NCI-H774 (cell line): ENCODE results near the gene NME3.

Experiments used
- DNase-seq: peaks from one replicate; lab custom pipeline; 2025; lab: John Stamatoyannopoulos, UW

Gene NME3

GRCh38 chr16:1793578-1794220 lies 22.4 kb upstream of the NME3 start, which contains the start of gene IGFALS:
TSS of gene IGFALS (minus strand) at chr16:1793705. CDS start at chr16:1793652, 53 bp downstream.
- no peak for DNase-seq

DNA sequence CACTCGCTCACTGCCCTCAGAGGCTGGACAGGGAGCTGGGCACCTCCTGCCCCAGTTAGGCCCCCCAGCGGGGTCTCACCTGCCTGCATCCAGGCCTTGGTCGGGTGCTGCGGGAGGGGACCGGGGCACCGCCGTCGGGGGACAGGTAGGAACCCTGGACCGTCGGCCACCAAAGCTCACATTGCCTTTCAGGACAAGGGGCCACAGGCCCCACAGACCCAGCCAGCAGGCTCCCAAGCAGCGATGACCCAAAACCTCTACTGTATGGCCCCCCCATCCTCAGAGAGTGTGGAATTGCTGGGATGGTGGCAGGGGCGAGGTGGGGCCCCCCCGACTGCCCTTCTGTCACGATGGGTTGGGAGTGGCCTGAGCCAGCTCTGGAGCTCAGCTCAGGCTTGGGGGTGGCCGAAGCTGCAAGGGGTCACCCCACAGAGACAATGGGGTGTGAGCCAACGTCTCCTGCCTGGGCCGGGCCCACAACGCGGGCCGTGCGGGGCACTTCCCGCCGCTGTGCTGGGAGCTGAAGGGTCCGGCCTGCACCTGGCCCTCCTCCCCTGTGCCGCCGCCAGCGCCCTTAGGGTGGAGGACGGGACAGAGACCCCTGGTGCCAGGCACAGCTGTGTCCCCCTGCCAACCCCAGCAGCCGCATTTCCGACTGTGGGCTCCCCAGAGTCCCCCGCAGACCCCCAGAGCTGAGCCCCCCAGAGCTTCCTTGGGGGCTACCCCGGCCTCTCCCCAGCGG lies 21.7 kb upstream of the NME3 start:
- no peak for DNase-seq

DNA sequence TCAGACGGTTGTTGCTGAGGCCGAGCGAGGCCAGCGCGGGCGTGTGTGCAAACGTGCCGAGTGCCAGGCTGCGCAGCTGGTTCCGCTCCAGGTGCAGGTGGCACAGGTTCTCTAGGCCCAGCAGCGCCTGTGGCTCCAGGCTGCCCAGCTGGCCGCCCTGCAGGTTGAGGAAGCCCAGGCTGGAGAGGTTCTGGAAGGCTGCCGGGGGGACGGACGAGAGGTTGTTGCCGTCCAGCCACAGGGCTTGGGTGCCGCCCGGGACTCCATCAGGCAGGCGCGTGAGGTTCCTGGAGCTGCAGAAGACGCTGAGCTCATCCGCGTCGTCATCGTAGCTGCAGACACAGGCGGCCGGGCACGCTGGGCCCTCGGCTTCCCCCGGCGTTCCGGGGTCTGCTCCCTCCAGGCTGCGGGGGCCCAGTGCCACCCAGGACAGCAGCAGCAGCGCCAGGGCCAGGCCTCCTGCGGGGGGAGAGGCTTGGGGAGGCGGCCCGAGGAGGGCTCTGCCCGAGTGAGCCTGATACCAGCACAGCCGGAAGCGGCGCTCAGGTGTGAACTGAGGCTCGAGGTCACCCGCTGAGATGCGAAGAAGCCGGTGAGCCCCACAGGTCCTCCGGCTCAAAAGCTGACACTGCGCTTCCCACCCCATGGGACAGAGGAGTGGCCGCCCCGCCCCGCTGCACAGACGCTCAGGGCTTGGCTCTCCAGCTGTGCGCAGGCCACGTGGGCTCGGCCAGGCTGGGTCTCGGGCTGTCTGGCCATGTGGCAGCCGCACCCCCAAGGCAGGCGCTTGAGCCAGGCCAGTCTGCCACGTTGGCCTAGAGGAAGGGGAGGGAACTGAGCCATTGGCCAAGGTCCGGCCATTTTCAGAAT lies 20.8 kb upstream of the NME3 start:
- DNase-seq: no peak

DNA sequence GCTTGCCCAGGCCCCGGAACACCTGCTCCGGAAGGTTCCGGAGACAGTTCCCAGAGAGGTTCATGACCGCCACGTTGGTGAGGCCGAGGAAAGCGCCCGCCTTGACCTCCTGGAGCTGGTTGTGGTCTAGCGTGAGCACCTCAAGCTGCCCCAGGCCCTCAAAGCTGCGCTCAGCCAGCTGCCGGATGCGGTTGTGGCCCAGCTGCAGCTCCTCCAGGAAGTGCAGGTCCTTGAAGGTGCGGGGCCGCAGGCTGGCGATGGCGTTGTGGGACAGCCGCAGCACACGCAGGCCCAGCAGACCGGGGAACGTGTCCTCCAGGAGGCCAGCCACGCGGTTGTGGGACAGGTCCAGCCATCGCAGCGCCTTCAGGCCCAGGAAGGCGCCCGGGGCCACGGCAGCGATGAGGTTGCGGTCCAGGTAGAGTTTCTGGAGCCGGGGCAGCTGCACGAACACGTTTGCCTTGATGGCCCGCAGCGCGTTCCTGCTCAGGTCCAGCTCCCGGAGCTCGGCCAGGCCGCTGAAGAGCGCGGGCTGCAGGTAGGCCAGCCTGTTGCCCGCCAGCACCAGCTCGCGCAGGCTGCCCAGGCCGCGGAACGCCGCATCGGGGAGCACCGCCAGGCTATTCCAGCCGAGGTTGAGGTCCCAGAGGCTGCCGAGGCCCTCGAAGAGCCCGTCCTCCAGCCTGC lies 20.1 kb upstream of the NME3 start:
- DNase-seq: no peak

DNA sequence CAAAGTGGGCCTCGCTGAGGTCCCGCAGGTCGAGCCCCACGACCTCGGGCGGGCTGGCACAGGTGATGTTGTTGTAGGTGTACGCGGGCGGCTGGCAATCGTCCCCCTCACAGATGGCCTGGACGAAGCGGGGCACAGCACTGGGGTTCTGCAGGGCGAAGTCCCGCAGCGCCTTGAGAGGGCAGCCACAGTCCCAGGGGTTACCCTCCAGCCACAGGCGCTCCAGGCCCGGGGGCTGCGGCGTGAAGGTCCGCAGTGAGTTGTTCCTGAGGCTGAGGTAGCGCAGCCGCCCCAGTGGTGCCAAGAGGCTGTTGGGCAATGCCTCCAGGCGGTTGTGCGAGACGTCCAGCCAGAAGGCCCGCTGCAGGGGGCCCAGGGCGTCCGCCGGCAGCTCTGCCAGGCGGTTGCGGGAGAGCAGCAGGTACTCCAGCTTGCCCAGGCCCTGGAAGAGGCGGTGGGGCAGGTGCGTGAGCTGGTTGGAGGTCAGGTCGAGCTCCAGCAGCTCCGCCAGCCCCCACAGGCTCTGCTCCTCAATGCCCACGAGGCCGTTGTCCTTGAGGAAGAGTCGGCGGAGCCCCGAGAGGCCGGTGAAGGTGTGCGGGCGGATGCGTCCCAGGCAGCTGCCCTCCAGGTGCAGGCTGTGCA lies 19.4 kb upstream of the NME3 start:
- DNase-seq: no peak

GRCh38 chr16:1790261-1790610 lies 18.9 kb upstream of the NME3 start:
- DNase-seq: no peak

- DNase-seq: no peak
Measured at GRCh38 chr16:1789643-1790045, 18.3 kb upstream of the NME3 start.

- no peak for DNase-seq
Measured at GRCh38 chr16:1788708-1789100, 17.4 kb upstream of the NME3 start.

DNA sequence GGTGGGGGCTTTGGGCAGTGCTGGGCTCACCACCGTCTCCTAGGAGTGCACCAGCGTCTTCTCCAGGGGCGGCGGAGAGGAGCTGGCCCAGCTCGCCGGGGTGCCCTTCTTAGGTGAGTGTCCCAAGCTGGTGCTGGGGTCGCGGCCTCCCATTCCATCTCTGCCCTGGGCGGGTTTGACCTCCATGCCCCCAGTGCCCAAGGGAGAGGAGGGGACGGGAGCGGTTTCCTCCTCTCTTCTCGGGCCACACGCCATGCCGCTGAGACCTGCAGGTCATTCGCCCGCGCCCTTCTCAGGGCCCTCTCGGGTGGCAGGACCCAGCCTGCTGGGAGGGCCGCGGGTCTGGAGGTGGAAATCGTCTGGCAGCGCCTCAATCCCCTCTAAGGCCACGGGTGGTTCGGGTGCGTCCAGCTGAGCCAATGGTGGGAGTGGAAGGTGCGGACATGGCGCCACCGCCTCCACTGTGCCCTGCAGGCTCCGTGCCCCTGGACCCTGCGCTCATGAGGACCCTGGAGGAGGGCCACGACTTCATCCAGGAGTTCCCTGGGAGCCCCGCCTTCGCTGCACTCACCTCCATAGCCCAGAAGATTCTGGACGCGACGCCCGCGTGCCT lies 16.9 kb upstream of the NME3 start:
- DNase-seq: no peak

DNA sequence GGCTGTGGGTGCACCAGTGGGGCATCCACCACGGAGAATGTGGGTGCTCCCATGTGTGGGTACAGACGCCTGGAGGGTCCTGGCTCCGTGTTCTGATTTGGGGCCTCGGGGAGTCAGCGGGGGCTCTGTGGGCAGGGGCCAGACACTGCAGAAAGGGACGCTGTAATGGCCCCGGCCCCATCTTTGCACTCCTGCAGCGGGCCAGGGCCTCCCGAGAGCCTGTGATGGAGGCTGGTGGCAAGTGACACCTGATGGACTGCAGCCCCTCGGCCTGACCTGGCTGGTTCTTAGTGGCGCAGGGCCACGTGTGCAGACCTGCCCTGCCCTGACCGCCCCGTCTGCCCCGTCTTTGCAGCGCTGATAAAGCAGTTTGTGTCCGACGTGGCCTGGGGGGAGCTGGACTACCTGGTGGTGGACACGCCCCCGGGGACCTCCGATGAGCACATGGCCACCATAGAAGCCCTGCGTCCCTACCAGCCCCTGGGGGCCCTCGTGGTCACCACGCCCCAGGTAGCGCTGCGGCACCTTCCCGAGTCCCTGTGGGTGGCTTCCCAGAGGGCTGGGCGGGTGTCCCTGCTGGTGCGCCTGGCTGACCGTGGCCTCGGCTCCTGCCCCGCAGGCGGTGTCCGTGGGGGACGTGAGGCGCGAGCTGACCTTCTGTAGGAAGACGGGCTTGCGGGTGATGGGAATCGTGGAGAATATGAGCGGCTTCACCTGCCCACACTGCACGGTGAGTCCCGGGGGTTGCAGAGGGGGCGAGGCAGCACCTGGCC lies 16.2 kb upstream of the NME3 start:
- no peak for DNase-seq

DNA sequence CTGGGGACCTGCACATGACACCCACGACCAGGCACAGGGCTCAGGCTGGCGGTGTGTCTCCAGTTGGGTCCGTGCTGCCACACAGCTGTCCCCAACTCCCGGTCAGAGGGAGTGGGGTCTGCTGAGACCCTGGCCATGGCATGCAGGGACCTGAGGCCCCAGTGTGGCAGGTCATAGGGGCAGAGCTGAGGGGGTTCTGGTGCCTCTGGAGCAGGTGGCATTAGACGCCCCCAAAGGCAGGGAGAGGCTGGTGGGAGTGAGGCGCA lies 15.6 kb upstream of the NME3 start:
- no peak for DNase-seq

GRCh38 chr16:1786242-1787055 lies 15.1 kb upstream of the NME3 start:
- no peak for DNase-seq

GRCh38 chr16:1785846-1786170 lies 14.5 kb upstream of the NME3 start:
- no peak for DNase-seq

DNA sequence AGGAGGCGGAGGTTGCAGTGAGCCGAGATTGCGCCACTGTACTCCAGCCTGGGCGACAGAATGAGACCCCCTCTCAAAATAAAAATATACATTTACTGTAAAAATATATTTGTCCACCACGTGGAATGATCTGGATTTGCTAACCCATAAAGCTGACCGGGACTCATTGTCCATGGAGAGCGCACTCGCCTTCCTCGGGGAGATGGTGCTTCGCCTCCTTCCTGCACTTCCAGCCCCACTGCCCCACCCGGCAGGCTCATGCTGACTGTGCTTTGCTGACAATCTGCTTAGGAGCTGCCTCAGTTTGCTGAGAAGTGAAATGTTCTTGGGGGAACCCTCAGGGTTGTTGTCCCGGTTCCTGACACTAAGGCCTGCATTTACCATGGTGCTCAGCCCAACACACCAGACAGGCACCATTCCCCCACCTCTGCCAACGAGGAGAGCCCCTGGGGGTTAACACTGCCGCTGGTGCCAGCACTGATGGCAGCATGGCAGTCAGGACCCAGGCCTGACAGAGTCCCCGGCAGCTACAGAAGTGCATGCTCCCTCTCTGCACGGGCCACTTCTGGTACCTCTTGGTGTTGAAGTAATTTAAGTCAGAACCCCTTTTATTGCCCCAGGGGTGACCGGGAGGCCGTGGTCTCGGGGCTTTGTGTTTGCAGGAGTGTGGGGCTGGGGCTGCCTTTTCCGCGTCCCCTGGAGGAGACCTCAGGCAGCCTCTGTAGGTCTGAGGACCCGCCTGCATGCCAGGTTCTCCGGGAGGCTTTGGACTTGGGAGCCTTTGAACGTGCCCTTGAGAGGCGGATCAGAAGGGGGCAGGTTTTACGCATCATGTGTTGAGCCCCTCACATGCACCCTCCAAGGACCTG lies 13.9 kb upstream of the NME3 start:
- no peak for DNase-seq

GRCh38 chr16:1782408-1783264 lies 11.3 kb upstream of the NME3 start, which contains the start of the genes NUBP2 and SPSB3:
TSS of gene NUBP2 (plus strand) at chr16:1782960. CDS start at chr16:1783021, 61 bp downstream.
TSS of gene SPSB3 (minus strand) at chr16:1782571. CDS start at chr16:1781483, 1,088 bp downstream.
- peak; percentile 94 for DNase-seq

GRCh38 chr16:1781758-1782407 lies 10.5 kb upstream of the NME3 start:
- DNase-seq: no peak

GRCh38 chr16:1781254-1781653 lies 9.9 kb upstream of the NME3 start:
- DNase-seq: no peak
